ENCODE measurements around the gene AMHR2.
A peak's percentile ranks its signal among the peaks of the same experiment; 100 is the strongest.

Gene AMHR2

DNA sequence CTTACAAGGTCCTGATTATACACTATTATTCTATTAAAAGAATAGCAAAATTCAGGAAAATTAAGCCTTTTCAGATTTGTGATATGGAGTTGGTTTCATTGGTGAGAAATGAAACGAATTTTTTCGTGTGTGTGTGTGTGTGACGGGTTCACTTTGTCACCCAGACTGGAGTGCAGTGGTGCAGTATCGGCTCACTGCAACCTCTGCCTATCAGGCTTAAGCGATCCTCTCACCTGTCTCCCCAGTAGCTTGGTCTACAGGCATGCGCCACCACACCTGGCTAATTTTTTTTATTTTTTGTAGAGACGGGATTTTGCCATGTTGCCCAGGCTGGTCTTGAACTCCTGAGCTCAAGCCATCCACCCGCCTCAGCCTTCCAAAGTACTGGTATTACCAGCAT, 37.9 kb downstream of the AMHR2 start:
- Histone ChIP-seq H3K36me3 (ENCODE audit: low read depth) (peaks cover 99% of the 10 kb centered on the region), H3K27ac (ENCODE audit: poor library complexity, severe bottlenecking) (no peak overlapping the region)

DNA sequence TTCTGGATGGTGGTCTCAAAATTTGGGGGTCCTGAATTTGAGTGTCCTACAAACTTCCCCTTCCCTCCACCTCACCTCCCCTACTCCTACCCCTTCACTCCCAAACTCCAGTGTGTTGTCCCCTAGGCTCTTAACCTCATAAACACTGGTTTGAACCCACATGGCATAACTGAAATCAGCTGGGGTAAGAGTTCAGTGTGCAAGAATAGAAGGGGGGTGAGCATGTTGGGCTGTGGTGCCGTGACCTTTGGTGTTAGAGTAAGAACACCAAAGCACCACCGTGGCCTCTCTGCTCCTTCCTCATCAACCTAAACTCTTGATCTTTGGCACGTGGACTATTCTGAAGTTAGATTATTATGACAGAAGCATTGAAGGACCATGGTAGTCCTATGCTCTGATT, 39.3 kb downstream of the AMHR2 start:
- peaks cover 99% of the 10 kb centered on the region for H3K36me3 ChIP-seq (ENCODE audit: low read depth)

More for the DNA sequence above, 37.9 kb downstream of the AMHR2 start:
- ATAC-seq (ENCODE audit: low read depth): no peak
- no peak for DNase-seq (ENCODE audit: low spot score)
- H3K4me1 ChIP-seq (ENCODE audit: insufficient read depth, poor library complexity, severe bottlenecking): peaks cover 17% of the 10 kb centered on the region
- H3K9me3 ChIP-seq (ENCODE audit: severe bottlenecking): no peaks in the 10 kb centered on the region
- H3K4me3 ChIP-seq (ENCODE audit: severe bottlenecking): no peak overlapping the region
- H3K27me3 ChIP-seq (ENCODE audit: insufficient read depth, poor library complexity, severe bottlenecking): no peaks in the 10 kb centered on the region
- TF ChIP-seq, protein P1, sequence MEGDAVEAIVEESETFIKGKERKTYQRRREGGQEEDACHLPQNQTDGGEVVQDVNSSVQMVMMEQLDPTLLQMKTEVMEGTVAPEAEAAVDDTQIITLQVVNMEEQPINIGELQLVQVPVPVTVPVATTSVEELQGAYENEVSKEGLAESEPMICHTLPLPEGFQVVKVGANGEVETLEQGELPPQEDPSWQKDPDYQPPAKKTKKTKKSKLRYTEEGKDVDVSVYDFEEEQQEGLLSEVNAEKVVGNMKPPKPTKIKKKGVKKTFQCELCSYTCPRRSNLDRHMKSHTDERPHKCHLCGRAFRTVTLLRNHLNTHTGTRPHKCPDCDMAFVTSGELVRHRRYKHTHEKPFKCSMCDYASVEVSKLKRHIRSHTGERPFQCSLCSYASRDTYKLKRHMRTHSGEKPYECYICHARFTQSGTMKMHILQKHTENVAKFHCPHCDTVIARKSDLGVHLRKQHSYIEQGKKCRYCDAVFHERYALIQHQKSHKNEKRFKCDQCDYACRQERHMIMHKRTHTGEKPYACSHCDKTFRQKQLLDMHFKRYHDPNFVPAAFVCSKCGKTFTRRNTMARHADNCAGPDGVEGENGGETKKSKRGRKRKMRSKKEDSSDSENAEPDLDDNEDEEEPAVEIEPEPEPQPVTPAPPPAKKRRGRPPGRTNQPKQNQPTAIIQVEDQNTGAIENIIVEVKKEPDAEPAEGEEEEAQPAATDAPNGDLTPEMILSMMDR (IDR thresholded peaks at IDR 0.05; ENCODE audit: poor library complexity, severe bottlenecking): no peak

DNA sequence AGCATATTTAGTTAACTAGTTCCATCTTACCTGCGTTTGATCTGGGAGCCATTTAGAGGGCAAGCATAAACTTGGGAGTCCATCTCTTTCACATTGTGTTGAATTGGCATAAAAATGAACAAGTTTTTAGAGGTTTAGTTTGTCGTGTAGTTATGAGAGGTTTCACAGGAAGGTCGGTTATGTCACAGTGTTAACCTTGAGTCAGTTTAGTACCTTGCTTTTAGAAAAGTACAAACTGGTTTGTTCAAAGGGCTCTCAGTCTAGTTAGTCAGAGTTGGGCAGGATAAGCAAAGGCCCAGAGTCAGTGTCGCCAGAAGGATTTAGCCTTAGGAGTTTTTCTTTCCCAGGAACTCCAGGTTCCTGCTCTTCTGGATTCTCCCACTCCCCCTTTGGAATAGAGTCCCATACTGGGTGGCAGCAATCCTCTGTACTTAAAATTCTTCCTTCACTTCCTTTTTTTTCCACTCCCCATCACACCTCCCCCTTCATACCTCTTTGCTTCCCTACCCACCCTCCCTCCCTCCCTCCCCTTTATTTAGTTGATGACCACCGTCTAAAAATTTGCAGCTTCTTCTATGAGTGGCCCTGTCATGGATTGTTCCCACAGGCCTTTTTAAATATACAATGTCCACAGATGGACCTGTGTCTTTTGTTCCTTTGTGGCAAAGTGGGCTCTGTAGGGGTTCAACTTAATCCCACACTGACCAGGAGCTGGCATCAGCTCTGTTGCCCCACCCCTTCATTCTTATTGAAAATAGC, 40.3 kb downstream of the AMHR2 start:
- H3K36me3 ChIP-seq (ENCODE audit: low read depth): peaks cover 99% of the 10 kb centered on the region
- no peaks in the 10 kb centered on the region for H3K27me3 ChIP-seq (ENCODE audit: insufficient read depth, poor library complexity, severe bottlenecking)
- DNase-seq (ENCODE audit: low spot score) (no peak), ATAC-seq (ENCODE audit: low read depth) (no peak; the same call in 2 of the 3 replicates)
- TF ChIP-seq, protein P1 (IDR thresholded peaks at IDR 0.05; ENCODE audit: poor library complexity, severe bottlenecking): no peak
- peaks cover 22% of the 10 kb centered on the region for H3K4me1 ChIP-seq (ENCODE audit: insufficient read depth, poor library complexity, severe bottlenecking)
- H3K27ac ChIP-seq (ENCODE audit: poor library complexity, severe bottlenecking): no peak overlapping the region
- no peak overlapping the region for H3K4me3 ChIP-seq (ENCODE audit: severe bottlenecking)
- H3K9me3 ChIP-seq (ENCODE audit: severe bottlenecking): no peaks in the 10 kb centered on the region

More for the DNA sequence above, 39.3 kb downstream of the AMHR2 start:
- ATAC-seq (ENCODE audit: low read depth) (no peak), DNase-seq (ENCODE audit: low spot score) (no peak)
- H3K27ac ChIP-seq (ENCODE audit: poor library complexity, severe bottlenecking): no peak overlapping the region
- no peaks in the 10 kb centered on the region for H3K27me3 ChIP-seq (ENCODE audit: insufficient read depth, poor library complexity, severe bottlenecking)
- TF ChIP-seq, protein P1 (IDR thresholded peaks at IDR 0.05; ENCODE audit: poor library complexity, severe bottlenecking): no peak
- peaks cover 22% of the 10 kb centered on the region for H3K4me1 ChIP-seq (ENCODE audit: insufficient read depth, poor library complexity, severe bottlenecking)
- H3K4me3 ChIP-seq (ENCODE audit: severe bottlenecking): no peak overlapping the region
- no peaks in the 10 kb centered on the region for H3K9me3 ChIP-seq (ENCODE audit: severe bottlenecking)

DNA sequence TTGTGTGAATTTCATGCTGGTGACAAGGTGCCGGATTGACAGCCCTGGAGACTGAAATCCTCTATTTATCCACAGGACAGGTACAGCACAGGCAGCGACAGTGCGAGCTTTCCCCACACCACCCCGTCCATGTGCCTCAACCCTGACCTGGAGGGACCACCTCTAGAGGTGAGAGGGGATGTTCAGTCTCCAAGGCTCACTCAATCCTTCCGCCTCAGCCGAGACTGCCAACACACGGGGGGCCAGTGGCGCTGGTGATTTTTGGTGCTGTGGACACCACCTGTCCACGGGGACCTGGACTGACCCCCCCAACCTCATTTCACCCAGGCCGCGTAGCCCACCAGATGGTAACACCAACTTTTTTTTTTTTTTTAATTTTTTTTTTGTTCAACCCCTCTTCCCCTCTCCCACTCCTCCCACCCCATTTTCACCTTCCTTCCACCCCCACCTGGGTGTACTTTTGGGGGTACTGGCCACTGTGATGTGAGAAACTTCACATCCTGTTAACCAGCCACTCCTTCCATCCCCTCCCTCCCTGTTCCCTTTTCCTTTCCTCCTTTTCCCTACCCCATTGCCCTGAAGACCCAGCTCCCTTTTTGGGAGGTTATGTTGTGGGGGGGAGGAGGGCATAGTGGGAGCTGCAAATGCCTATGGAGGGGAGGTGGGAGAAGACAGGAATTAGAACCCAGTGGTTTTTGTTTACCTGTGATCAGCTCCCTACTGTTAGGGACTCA, 41.2 kb downstream of the AMHR2 start:
- TF ChIP-seq, protein P1 (IDR thresholded peaks at IDR 0.05; ENCODE audit: poor library complexity, severe bottlenecking): no peak
- peaks cover 22% of the 10 kb centered on the region for H3K4me1 ChIP-seq (ENCODE audit: insufficient read depth, poor library complexity, severe bottlenecking)
- no peaks in the 10 kb centered on the region for H3K27me3 ChIP-seq (ENCODE audit: insufficient read depth, poor library complexity, severe bottlenecking)
- no peaks in the 10 kb centered on the region for H3K9me3 ChIP-seq (ENCODE audit: severe bottlenecking)
- no peak overlapping the region for H3K4me3 ChIP-seq (ENCODE audit: severe bottlenecking)
- ATAC-seq (ENCODE audit: low read depth) (no peak), DNase-seq (ENCODE audit: low spot score) (no peak)
- peak overlapping the region; percentile 7 for H3K27ac ChIP-seq (ENCODE audit: poor library complexity, severe bottlenecking)
- H3K36me3 ChIP-seq (ENCODE audit: low read depth): peaks cover 99% of the 10 kb centered on the region

Data from RWPE2 (cell line).